Lung (tissue), 12 donors: ENCODE results near the gene IMMT. TPM values are rescaled to one million over a fixed set of nuclear protein-coding genes. Genes with fewer than 3 reads are reported as not detected.

Experiments used
- ATAC-seq: fragments of 200-7000 bp; cut with Tn5 transposase; one replicate; pipeline ENCODE4 v1.9.1; 2020; ENCODE audit warnings: moderate number of reproducible peaks; ENCODE audit not compliant: insufficient read depth, low FRiP score
- DNase-seq, 3 donors: peaks; one replicate each; pipeline ENCODE4 v3.0.0-alpha.2; 2013 to 2017
- H3K27ac ChIP-seq, 2 donors: one replicate each; pipeline ENCODE4 v1.5.1; 2013; ENCODE audit warnings: mild to moderate bottlenecking in 2 of 2, moderate library complexity in 2 of 2, control low read depth in 1 of 2, inconsistent platforms in 1 of 2, low read depth in 1 of 2, low read length in 1 of 2
- H3K27me3 ChIP-seq, 3 donors: one replicate each; pipeline ENCODE4 v1.5.1; 2013; ENCODE audit warnings: low read length in 2 of 3; ENCODE audit not compliant: control insufficient read depth in 3 of 3, insufficient read depth in 3 of 3
- H3K36me3 ChIP-seq, 4 donors: one replicate each; pipeline ENCODE4 v1.5.1; 2013; ENCODE audit warnings: low read length in 4 of 4, mild to moderate bottlenecking in 1 of 4, moderate library complexity in 1 of 4; ENCODE audit not compliant: control insufficient read depth in 4 of 4, insufficient read depth in 4 of 4
- H3K4me1 ChIP-seq, 5 donors: one replicate each; pipeline ENCODE4 v1.5.1; 2013; ENCODE audit warnings: low read length in 5 of 5, mild to moderate bottlenecking in 2 of 5, moderate library complexity in 1 of 5; ENCODE audit not compliant: control insufficient read depth in 5 of 5, insufficient read depth in 5 of 5
- H3K4me3 ChIP-seq: one replicate; pipeline ENCODE4 v1.5.1; 2013; ENCODE audit warnings: mild to moderate bottlenecking, control low read depth, moderate library complexity
- H3K9ac ChIP-seq, 2 donors: one replicate each; pipeline ENCODE4 v1.5.1; 2013; ENCODE audit warnings: low read length in 2 of 2, control low read depth in 1 of 2; ENCODE audit not compliant: insufficient read depth in 1 of 2
- H3K9me3 ChIP-seq, 4 donors: one replicate each; pipeline ENCODE4 v1.5.1; 2013; ENCODE audit warnings: low read length in 3 of 4, mild to moderate bottlenecking in 1 of 4, moderate library complexity in 1 of 4; ENCODE audit not compliant: control insufficient read depth in 4 of 4, insufficient read depth in 3 of 4
- WGBS, 2 donors: extraction: QIAGEN DNeasy Blood & Tissue Kit; methylation state at CpG; one replicate each; pipeline ENCODE4 v1.1.7; 2013; 5-methylcytosine and 5-hydroxymethylcytosine counted together
- polyA plus RNA-seq, 2 donors: library from polyadenylated mRNA; stranded (reverse); fragments of 200-250 nt; gene quantifications; one replicate each; pipeline ENCODE4 v1.2.1, GENCODE V29; 2013
- total RNA-seq, 2 donors: library from RNA; depleted of rRNA in 1 of 2; stranded (reverse); fragments of >200 nt in 1 of 2; gene quantifications; one replicate each; pipeline ENCODE4 v1.2.1, GENCODE V29; 2014 to 2021
- TF ChIP-seq, protein P1 (sequence below): IDR thresholded peaks from 2 replicates; pipeline ENCODE4 v1.5.1; 2012; ENCODE audit warnings: mild to moderate bottlenecking; ENCODE audit errors: control extremely low read depth, extremely low read depth
- donor health status: control.
- donor health status: control.
- donor health status: Bipolar disorder and iron deficiency.
- donor health status: healthy.
- donor health status: DM: yes; HTN: yes; CAD: no.

The IMMT gene
- total and polyA plus RNA-seq, 4 donors, result 22.8 to 63.4 (median 48.2) TPM

DNA sequence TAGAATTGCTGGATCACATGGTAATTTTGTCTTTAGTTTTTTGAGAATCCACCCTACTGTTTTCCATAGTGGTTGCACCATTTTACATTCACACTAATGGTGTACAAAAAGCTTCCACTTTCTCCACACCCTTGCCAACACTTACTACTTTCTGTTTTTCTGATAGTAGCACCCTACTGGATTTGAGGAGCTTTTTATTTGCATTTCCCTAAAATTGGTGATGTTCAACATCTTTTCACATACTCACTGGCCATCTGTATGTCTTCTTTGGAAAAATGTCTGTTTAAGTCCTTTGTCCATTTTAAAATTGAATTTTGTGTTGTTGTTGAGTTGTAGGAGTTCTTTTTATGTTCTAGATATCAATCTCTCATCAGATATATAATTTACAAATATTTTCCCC is 93.1 kb downstream of the IMMT start:
- H3K36me3 ChIP-seq, result peaks cover 10 to 28% (median 13%) of the 10 kb centered on the region in 4 donors
- DNase-seq, result no peak
- TF ChIP-seq, protein P1, sequence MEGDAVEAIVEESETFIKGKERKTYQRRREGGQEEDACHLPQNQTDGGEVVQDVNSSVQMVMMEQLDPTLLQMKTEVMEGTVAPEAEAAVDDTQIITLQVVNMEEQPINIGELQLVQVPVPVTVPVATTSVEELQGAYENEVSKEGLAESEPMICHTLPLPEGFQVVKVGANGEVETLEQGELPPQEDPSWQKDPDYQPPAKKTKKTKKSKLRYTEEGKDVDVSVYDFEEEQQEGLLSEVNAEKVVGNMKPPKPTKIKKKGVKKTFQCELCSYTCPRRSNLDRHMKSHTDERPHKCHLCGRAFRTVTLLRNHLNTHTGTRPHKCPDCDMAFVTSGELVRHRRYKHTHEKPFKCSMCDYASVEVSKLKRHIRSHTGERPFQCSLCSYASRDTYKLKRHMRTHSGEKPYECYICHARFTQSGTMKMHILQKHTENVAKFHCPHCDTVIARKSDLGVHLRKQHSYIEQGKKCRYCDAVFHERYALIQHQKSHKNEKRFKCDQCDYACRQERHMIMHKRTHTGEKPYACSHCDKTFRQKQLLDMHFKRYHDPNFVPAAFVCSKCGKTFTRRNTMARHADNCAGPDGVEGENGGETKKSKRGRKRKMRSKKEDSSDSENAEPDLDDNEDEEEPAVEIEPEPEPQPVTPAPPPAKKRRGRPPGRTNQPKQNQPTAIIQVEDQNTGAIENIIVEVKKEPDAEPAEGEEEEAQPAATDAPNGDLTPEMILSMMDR, result no peak
- H3K4me1 ChIP-seq, result peaks cover 0 to 16% (median 5%) of the 10 kb centered on the region in 5 donors
- H3K9ac ChIP-seq, result no peak overlapping the region
- no peak for ATAC-seq
- no peak overlapping the region for H3K27ac ChIP-seq
- no peaks in the 10 kb centered on the region for H3K9me3 ChIP-seq
- H3K27me3 ChIP-seq, result no peaks in the 10 kb centered on the region
- H3K4me3 ChIP-seq, result no peak overlapping the region

GRCh38 chr2:86097913-86098312 is 97.3 kb downstream of the IMMT start:
- Histone ChIP-seq H3K36me3 (peaks cover 16 to 41% (median 19%) of the 10 kb centered on the region in 4 donors), H3K4me1 (no peaks in the 10 kb centered on the region), H3K4me3 (no peak overlapping the region), H3K9ac (no peak overlapping the region), H3K27me3 (no peaks in the 10 kb centered on the region), H3K27ac (no peak overlapping the region), H3K9me3 (no peaks in the 10 kb centered on the region)
- DNase-seq (no peak), ATAC-seq (no peak)
- TF ChIP-seq, protein P1, result no peak
- WGBS, 2 donors, result 95 to 97% methylated on average over 1 of the region's 1 CpG

GRCh38 chr2:86097114-86097896 is 98.0 kb downstream of the IMMT start:
- TF ChIP-seq, protein P1, result no peak
- no peaks in the 10 kb centered on the region for H3K27me3 ChIP-seq
- WGBS, 2 donors, result 92 to 94% methylated on average over 3 of the region's 3 CpGs
- H3K4me3 ChIP-seq, result no peak overlapping the region
- H3K9ac ChIP-seq, result no peak overlapping the region
- no peak overlapping the region for H3K27ac ChIP-seq
- no peak for ATAC-seq
- peaks cover 12 to 39% (median 18%) of the 10 kb centered on the region in 4 donors for H3K36me3 ChIP-seq
- no peaks in the 10 kb centered on the region for H3K4me1 ChIP-seq
- no peaks in the 10 kb centered on the region for H3K9me3 ChIP-seq
- DNase-seq, result no peak
